ENCODE results near the gene LMAN1.

Gene LMAN1

GRCh38 chr18:59306640-59307039, 52.4 kb downstream of the LMAN1 start:
- no peak for TF ChIP-seq CTCF (IDR thresholded peaks at IDR 0.05; ENCODE audit: insufficient read depth, missing control alignments)
- FAIRE-seq (no peak), DNase-seq (ENCODE audit: insufficient read length, low spot score) (no peak)

GRCh38 chr18:59305295-59305694, 53.8 kb downstream of the LMAN1 start:
- FAIRE-seq (no peak), DNase-seq (ENCODE audit: insufficient read length, low spot score) (no peak)
- TF ChIP-seq CTCF (IDR thresholded peaks at IDR 0.05; ENCODE audit: insufficient read depth, missing control alignments), result no peak

- no peak for TF ChIP-seq CTCF (IDR thresholded peaks at IDR 0.05; ENCODE audit: insufficient read depth, missing control alignments)
- no peak for DNase-seq (ENCODE audit: insufficient read length, low spot score)
- no peak for FAIRE-seq
Observed at GRCh38 chr18:59303656-59304195, 55.3 kb downstream of the LMAN1 start.

- FAIRE-seq (no peak), DNase-seq (ENCODE audit: insufficient read length, low spot score) (no peak)
- TF ChIP-seq CTCF (IDR thresholded peaks at IDR 0.05; ENCODE audit: insufficient read depth, missing control alignments), result no peak
Observed at GRCh38 chr18:59303006-59303405, 56.1 kb downstream of the LMAN1 start.

GRCh38 chr18:59301929-59302328, 57.1 kb downstream of the LMAN1 start:
- TF ChIP-seq CTCF (IDR thresholded peaks at IDR 0.05; ENCODE audit: insufficient read depth, missing control alignments), result no peak
- FAIRE-seq (no peak), DNase-seq (ENCODE audit: insufficient read length, low spot score) (no peak)

- FAIRE-seq (no peak), DNase-seq (ENCODE audit: insufficient read length, low spot score) (no peak)
- TF ChIP-seq CTCF (IDR thresholded peaks at IDR 0.05; ENCODE audit: insufficient read depth, missing control alignments), result no peak
Observed at GRCh38 chr18:59300676-59301285, 58.3 kb downstream of the LMAN1 start.

GRCh38 chr18:59298871-59299270, 60.2 kb downstream of the LMAN1 start:
- TF ChIP-seq CTCF (IDR thresholded peaks at IDR 0.05; ENCODE audit: insufficient read depth, missing control alignments), result no peak
- DNase-seq (ENCODE audit: insufficient read length, low spot score) (peak; percentile 60), FAIRE-seq (no peak)
